Pulmonary artery endothelial cell (primary cell): Measurements from ENCODE around the gene PTPRN2. TPM values are rescaled to one million over a fixed set of nuclear protein-coding genes. Genes with fewer than 3 reads are reported as not detected.

ENCODE experiments used
- DNase-seq: peaks from one replicate; pipeline ENCODE4 v3.0.0-alpha.2; 2011; ENCODE audit warnings: low read depth, low spot score
- total RNA-seq: library from RNA; depleted of rRNA; stranded (reverse); fragments of >200 nt; gene quantifications from 2 replicates; pipeline ENCODE4 v1.2.3, GENCODE V29; 2014

The PTPRN2 gene
- total RNA-seq, 1 donor from 2014 or later, result 0.53 TPM

DNA sequence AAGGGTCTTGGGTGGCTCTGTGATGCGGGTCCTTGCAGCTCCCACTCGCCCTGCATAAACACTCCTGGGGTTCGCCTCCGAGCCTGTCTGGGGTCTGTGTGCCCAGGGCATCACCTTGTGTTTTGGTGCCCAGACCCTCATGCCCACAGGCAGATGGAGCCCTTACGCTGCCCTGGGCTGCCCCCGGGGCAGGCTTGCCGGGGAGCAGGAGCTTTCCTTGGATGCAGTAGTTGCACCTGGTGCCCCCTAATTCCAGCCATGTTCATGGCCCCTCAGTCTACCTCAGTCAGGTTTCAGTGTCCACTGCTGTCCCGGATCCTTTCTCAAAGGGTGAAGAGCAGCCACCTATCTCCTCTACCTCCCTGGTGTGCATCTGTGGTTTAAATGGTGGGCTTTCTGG lies 396.0 kb downstream of the PTPRN2 start:
- DNase-seq, result no peak

DNA sequence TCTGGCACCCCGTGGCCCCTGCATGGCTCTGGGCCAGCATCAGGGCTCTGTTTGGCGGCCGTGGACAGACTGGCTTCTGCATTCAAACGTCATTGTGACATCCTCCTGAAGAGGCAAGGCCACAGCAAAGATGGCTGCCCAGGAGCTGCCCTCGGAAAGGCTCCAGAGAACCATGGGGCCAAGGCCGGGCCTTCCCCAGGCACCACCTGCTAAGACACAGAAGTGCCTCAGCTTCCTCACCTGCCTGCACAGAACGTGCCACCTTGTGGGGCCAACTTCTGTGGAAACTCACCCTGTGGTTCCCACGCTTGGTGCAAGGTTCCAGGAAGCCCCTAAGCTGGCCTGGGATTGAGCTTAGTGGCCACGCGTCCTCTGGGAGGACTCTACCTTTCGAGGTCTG lies 396.9 kb downstream of the PTPRN2 start:
- no peak for DNase-seq

DNA sequence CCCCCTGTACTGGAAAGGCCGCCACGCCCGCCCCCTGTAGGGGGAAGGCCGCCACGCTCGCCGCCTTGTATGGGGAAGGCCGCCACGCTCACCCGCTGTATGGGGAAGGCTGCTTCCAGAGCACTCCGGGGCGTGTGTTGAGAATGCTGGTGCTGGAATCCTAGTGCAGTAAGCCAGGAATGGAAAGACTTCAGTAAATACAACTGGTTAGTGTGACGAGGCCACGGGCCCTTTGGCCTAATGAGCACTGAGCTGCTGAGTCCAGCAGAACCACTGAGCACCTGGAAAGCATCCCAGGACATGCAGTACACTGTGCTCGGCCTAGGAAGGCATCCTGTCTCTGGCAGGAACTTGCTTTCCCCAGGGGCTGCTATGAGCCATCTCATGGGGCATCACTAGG lies 398.9 kb downstream of the PTPRN2 start:
- no peak for DNase-seq

DNA sequence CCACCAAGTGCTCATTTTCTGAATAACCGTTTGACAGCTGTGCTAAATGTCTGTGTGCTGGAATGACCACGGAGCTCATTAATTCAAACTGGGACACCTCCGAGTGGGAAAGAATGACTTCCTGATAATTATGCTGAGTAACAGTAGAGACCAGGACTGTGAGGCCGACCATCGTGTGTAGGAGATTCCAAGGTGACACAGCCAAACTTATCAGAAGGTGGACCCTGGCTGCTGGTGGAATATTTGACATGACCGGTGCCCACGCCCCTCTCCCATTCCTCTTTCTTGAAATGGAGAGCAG lies 400.0 kb downstream of the PTPRN2 start:
- DNase-seq, result no peak

DNA sequence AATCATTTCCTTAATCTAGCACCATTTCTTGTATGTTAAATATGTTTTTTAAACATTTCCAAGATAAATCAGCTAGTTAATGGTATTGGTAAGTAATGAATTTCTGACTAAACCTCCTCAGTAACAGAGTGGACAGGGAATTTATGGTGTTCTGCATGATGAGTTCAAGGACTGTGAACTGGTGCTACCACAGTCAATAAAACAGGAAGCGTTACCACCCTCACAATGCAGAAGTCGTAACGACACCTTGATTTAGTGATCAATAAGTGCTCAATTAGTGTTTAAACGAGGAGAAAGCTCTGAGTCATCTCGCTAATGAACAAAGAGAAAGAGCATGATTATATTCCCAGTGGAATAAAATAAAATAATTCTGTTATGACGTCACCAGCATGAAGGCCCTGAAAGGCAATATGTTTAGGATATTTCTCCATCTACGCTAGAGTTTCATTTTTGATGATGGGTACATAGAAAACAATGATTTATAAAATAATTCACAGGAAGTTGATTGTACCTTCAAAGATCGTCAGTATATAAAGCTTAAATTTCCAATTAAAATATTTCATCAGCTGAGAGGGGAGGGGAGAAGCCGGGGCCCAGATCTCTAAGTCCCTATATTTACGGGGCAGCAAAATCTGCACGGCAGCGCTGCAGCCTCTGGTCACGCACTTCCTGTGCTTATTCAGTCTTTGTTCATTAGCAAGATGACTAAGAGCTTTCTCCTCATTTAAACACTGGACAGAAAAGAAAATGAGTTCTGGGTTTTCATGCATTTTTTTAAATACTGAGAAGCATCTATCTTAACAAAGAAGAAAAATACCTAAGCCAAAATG lies 400.5 kb downstream of the PTPRN2 start:
- no peak for DNase-seq

DNA sequence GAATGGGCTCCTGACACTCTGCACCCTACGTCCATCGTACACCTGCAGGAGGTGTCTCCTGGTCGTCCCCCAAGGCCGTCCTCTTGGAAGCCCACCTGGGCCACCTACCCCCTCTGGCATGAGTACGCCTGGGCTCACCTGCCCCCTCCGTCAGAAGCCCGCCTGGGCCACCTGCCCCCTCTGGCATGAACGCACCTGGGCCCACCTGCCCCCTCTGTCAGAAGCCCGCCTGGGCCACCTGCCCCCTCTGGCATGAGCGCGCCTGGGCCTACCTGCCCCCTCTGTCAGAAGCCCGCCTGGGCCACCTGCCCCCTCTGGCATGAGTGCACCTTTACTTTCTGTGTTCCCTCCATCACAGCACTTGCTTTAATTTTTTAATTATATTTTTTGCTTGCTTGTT lies 401.2 kb downstream of the PTPRN2 start:
- no peak for DNase-seq

DNA sequence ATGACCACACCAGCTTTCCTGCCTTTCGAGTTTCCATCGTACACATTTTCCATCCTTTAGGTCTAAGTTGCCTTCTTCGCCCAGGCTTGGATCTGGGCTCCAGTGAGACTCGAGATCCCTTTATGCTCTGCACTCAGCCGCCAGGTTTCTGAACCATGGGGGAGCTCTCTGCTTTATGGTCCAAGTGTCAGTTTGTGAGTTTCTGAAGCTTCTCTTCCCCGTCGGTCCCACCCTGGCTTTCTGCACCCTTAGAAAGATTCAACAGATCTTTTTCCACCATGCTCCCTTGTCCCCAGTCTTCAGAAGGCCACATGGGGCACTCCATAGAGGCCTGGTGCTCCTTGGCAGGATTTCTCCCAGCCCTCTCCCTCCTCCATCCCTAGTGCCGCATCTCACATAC lies 402.0 kb downstream of the PTPRN2 start:
- no peak for DNase-seq

DNA sequence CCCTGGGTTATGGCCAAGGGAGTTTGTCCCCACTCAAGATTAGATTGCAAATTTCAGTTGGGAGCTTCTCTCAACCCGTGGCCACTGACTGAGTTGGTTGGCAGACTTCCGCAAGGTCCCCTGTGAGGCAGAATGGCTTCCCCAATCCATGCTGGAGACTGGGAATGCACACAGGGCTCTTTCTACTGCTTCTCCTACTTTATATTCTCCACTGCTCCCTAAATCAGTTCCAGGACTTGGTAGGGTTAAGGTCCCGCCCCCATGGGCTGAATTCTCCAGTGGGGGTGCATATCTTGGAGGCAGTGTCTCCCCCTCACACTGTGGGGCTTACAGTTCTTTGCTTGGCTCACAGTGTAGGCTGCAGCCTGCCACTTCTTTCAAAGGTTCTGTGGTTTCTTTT lies 404.2 kb downstream of the PTPRN2 start:
- DNase-seq, result no peak

DNA sequence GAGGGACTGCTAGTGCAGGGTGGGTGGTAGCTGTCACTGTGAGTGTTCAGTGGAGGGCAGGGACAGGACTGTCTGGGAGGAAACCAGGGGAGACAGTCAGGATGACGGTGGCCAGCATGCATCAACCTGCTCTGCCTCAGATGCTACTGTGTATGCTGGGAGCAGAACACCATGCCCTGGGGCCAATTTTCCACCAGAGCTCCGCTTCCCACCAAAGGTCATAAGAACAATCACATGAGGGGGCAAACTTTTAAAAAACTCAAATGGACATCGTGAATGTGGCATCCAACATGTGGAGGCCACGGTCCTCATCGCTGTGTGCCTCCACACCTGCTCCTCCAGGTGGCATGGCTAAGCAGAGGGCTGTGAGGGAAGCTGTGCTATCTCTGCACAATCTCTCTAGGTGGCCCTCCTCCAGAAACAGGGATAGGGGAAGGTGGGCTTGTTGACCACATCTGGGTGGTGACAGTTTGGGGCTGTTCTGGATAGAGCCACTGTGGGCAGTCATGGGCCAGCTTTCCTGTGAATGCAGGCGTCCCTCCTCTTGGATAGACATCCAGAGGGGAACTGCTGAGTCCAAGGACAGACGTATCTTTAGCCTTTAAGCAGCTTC lies 411.0 kb downstream of the PTPRN2 start:
- DNase-seq, result no peak

DNA sequence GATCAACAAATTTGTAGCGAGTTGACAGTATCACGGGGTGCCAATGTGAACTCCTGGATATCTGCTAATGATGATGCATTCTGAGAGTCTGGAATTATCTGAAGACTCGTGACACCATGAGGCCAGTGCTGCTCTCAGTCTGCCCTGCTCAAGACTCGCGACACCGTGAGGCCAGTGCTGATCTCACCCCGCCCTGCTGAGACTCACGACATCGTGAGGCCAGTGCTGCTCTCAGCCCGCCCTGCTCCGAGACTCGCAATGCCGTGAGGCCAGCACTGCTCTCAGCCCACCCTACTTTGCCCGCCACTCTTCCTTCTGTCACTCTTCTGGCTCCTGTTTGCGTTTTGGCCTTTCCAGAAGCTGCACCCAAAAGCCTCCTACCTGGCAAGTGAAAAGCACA lies 411.8 kb downstream of the PTPRN2 start:
- no peak for DNase-seq

DNA sequence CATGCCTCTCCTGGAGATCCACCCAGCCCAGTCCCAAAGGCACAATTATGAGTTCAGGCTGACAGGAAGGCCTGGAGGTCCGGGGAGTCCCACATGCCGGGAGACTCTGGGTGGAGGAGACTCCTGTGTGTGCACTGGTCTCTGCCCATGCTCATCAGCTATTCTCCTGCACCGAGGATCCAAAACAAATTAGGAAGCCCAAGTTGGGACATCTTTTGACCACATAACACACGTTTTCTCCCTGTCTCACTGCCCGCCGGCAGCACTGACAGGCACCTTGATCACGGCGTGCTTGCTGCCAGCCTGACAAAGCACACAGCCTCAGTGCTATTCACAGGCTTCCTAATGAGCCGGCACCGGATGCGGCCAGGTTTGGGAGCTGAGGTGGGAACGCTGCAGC lies 412.7 kb downstream of the PTPRN2 start:
- DNase-seq, result no peak

DNA sequence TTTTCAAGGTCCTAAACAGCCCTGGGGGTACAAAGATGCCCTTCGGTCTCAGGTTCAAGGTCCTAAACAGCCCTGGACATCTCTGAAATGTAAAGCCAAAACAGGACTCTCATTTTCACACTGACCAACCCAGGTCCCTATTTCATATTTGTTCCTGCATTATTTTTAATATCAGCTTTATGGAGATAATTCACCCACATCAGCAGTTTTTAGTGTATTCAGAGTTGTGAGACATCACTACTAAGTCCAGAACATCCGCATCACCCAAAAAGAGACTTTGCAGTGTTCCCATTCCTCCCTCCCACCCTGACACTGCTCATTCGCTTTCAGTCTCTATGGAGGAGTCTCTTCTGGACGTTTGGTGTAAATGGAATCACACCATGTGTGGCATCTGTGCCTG lies 420.2 kb downstream of the PTPRN2 start:
- no peak for DNase-seq

DNA sequence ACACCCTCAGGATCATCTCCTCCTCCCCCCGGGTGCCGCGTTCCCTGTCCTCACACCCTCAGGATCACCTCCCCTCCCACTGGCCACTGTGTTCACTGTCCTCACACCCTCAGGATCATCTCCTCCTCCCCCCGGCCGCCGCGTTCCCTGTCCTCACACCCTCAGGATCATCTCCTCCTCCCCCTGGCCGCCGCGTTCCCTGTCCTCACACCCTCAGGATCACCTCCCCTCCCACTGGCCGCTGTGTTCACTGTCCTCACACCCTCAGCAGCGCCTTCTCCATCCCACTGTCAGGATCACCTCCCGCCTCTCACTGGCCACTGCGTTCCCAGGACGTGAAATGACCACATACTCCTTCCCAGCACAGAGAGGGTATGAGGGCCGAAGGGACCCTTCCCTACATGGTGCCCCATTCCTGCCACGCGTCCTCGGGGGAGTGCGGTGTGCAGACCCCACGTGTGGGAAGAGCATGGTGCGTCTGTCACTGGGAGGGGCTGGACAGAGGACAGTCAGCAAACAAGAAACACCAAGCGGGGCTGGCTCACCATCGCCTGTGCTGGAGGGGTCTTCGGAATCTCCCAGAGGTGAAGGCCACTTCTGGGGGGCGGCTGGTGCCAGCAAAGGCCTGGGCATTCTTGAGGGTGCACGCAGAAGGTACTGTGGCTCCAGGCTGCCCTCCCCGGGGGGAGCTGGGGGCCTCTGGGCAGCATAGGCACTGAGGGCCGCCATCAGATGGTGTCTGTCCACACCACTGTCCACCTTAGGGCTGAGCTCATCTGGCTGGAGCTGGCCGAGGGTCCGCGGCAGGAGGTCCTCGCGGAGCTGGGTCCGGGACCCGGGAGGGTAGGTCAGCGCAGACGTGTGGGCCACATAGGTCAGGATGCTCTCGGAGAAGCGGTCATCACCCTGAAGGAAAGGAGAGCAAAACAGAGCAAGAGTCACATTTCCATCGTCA lies 421.0 kb downstream of the PTPRN2 start:
- DNase-seq, result no peak

DNA sequence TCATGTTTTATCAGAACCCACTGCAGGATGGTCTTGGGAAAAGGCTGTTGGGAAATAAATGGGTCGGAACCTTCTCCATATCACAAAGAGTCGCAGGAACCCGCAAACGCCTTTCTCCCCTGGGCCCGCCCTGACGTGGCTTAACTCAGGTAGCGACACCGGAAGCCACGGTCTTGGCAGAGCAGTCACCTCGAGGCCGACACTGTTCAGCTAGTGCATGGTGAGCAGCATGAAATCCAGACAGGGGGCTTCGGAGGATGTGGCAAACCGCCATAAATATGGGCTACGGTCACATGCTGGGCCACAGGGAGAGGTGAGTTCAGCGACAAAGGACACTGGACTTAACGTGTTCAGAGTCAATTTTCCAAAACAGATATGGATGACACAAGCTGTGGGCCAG lies 421.9 kb downstream of the PTPRN2 start:
- DNase-seq, result no peak

DNA sequence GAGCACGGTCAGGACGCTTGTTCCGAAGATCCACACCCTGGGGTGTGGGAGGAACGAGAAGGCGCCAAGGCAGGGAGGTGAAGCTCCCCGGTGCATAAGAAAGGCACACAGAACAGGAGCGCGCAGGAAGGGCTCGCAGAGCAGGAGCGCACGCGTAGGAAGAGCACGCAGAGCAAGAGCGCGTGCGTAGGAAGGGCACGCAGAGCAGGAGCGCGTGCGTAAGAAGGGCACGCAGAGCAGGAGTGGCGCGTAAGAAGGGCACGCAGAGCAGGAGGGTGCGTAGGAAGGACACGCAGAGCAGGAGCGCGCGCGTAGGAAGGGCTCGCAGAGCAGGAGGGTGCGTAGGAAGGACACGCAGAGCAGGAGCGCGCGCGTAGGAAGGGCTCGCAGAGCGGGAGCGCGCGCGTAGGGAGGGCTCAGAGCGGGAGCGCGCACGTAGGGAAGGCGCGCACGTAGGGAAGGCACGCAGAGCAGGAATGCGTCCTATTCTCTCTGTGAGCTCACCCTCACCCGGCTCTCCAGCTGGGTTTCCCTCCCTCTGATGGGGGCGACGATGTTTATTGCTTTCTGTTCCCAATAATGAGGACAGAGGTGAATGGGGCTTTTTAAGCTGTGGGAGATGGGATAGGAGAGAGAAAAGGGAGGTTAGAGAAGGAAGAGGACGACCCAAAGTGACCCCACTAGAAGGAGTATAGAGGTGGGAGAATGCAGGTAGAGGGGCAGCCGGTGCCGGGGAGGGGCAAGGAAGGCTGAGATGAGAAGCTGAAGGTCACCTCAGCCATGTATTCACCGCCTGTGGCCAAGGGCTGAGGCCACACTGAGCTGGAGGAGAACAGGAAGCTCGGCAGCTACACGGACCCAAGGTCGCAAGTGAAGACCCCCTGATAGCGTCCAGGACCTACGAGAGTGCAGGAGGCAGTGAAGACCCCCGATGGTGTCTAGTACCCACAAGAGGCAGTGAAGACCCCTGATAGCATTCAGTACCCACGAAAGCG lies 423.2 kb downstream of the PTPRN2 start:
- no peak for DNase-seq

DNA sequence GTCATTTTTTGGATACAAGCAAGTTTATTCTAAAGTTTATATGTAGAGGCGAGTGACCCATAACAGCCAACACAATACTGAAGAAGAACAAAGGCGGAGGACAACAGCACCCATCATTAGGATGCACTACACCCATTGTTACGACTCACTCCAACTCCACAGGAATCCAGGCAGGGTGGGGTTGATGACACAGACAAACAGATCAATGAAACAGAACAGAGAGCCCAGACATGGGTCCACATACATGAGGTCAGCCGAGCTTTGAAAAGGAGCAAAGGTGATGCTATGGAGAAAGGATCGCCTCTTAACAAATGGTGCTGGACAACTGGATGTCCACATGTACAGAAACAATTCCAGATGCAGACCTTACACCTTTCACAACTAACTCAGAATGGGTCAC lies 426.4 kb downstream of the PTPRN2 start:
- no peak for DNase-seq

DNA sequence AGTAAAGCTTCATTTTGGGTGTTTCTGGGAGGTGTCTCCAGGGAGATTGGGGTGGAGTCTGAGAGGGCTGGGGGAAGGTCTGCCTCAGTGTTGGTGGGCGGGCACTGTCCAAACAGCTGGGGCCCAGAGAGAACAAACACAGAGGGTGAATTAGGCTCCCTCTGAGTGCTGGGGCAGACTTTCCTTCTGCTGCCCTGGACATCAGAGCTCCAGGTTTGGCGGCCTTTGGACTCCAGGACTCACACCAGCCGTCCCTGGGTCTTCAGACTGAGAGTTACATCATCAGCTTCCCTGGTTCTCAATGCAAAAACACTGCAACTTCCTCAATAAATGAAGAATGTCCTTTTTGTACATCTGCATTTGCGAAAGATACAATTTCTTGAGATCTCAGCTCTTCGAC lies 427.4 kb downstream of the PTPRN2 start:
- no peak for DNase-seq

DNA sequence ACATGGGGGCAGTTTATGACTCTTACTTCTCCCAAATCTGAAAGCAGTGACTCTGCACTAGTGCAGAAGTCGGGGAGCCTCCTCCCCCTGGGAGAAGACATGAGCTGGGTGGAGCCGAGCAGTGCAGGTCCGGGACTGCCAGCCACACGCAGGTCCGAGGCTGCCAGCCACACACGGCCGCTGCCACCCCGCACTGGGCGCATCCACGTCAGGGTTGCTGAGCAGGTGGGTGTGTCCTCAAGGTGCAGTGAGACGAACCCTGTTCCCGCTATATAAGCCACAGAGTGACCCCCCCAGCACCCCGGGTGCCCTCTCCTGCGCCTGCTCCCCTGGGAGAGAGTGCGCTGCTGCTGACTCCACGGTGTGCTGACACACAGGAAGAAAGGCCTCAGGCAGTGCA lies 430.2 kb downstream of the PTPRN2 start:
- no peak for DNase-seq

DNA sequence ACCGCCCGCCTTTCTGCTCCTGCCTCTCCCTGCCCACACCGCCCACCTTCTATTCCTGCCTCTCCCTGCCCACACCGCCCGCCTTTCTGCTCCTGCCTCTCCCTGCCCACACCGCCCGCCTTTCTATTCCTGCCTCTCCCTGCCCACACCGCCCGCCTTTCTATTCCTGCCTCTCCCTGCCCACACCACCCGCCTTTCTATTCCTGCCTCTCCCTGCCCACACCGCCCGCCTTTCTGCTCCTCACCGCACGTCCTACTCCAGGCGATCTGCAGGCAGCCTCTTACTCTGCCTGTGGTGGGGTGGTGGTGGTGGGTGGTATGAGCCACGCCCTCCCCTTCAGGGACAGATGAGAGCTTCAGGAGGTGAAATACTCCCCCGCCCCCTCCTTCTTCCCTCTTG lies 436.4 kb downstream of the PTPRN2 start:
- DNase-seq, result peak; percentile 22

DNA sequence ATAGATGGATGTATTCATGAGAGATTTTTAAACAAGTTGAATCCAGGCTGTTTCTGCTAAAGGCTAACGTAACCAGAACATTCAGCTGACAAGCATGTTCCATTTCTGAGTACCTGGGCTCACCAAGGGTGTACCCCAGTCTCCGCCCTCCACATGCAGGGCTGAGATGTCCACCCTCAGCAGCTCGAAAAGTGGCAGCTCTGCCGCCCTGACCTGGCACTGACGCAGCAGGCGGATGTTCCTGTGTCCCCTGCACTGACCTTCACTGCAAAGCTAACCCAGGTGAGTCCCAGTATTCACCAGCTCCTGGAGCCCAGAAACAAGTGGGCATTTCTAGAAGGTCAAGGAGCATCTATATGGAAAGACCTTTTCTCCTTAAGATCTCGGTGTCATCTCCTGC lies 437.4 kb downstream of the PTPRN2 start:
- no peak for DNase-seq

DNA sequence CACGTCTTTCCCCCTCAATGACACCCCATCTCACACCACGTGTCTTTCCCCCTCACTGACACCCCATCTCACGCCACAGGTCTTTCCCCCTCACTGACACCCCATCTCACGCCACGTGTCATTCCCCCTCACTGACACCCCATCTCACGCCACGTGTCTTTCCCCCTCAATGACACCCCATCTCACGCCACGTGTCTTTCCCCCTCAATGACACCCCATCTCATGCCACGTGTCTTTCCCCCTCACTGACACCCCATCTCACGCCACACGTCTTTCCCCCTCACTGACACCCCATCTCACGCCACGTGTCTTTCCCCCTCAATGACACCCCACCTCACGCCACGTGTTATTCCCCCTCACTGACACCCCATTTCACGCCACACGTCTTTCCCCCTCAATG lies 440.2 kb downstream of the PTPRN2 start:
- peak; percentile 3 for DNase-seq
